ENCODE results near the gene ASIC2.

GRCh38 chr17:33097411-33097810 is 195.7 kb downstream of the ASIC2 start:
- TF ChIP-seq ZBTB48 (tag by site-specific recombination; IDR thresholded peaks at IDR 0.05) (no peak), ZNF549 (tag by site-specific recombination; IDR thresholded peaks at IDR 0.05) (no peak), REST (tag by site-specific recombination; IDR thresholded peaks at IDR 0.05) (no peak), ZNF830 (tag by site-specific recombination; IDR thresholded peaks at IDR 0.05; ENCODE audit: low read depth) (no peak), ZNF274 (IDR thresholded peaks at IDR 0.05; ENCODE audit: low read length) (no peak), ZNF274 (tag by site-specific recombination; IDR thresholded peaks at IDR 0.05; ENCODE audit: borderline replicate concordance) (no peak), TCF7L2 (IDR thresholded peaks at IDR 0.05; ENCODE audit: borderline replicate concordance, low read depth, low read length) (no peak), ZNF292 (tag by site-specific recombination; IDR thresholded peaks at IDR 0.05; ENCODE audit: borderline replicate concordance, low read depth) (no peak)
- TF ChIP-seq, protein P1, sequence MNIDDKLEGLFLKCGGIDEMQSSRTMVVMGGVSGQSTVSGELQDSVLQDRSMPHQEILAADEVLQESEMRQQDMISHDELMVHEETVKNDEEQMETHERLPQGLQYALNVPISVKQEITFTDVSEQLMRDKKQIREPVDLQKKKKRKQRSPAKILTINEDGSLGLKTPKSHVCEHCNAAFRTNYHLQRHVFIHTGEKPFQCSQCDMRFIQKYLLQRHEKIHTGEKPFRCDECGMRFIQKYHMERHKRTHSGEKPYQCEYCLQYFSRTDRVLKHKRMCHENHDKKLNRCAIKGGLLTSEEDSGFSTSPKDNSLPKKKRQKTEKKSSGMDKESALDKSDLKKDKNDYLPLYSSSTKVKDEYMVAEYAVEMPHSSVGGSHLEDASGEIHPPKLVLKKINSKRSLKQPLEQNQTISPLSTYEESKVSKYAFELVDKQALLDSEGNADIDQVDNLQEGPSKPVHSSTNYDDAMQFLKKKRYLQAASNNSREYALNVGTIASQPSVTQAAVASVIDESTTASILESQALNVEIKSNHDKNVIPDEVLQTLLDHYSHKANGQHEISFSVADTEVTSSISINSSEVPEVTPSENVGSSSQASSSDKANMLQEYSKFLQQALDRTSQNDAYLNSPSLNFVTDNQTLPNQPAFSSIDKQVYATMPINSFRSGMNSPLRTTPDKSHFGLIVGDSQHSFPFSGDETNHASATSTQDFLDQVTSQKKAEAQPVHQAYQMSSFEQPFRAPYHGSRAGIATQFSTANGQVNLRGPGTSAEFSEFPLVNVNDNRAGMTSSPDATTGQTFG (tag by site-specific recombination; IDR thresholded peaks at IDR 0.05; ENCODE audit: borderline replicate concordance), result no peak
- TF ChIP-seq, protein P2, sequence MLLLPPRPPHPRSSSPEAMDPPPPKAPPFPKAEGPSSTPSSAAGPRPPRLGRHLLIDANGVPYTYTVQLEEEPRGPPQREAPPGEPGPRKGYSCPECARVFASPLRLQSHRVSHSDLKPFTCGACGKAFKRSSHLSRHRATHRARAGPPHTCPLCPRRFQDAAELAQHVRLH (tag by site-specific recombination; IDR thresholded peaks at IDR 0.05), result no peak
